MM.1S (cell line): Measurements from ENCODE around the gene IQUB.

ENCODE experiments used
- EZH2 ChIP-seq: fragments of 300-600 bp; sonication (generic); optimal IDR thresholded peaks from 2 replicates; pipeline ENCODE3; 2017; ENCODE audit warnings: low read depth, mild to moderate bottlenecking, antibody characterized with exemption, low read length, mixed read lengths
- EZH2phosphoT487 ChIP-seq: fragments of 300-600 bp; sonication (generic); IDR thresholded peaks from 2 replicates; pipeline ENCODE4 v1.6.1; 2018; ENCODE audit warnings: antibody characterized with exemption, low read length
- TF ChIP-seq, protein P1 (sequence below): fragments of 300-600 bp; sonication (generic); IDR thresholded peaks from 2 replicates; pipeline ENCODE4 v1.5.1; 2016; ENCODE audit warnings: antibody characterized with exemption, low read length, mixed read lengths

DNA sequence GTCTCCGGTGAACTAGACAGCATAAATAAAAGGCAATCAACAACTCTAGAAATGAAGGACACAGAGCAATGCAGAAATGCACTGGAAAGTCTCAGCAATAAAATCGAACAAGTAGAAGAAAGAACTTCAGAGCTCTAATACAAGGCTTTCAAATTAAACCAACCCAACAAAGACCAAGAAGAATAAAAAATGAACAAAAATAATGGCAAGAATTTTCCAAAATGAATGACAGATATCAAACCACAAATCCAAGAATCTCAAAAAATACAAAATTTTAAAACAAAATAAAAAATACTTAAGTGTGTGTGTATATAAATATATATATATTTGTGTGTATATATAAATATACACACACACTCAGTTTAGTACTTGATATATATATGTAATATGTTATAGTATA, 110.8 kb downstream of the IQUB start:
- TF ChIP-seq, protein P1, sequence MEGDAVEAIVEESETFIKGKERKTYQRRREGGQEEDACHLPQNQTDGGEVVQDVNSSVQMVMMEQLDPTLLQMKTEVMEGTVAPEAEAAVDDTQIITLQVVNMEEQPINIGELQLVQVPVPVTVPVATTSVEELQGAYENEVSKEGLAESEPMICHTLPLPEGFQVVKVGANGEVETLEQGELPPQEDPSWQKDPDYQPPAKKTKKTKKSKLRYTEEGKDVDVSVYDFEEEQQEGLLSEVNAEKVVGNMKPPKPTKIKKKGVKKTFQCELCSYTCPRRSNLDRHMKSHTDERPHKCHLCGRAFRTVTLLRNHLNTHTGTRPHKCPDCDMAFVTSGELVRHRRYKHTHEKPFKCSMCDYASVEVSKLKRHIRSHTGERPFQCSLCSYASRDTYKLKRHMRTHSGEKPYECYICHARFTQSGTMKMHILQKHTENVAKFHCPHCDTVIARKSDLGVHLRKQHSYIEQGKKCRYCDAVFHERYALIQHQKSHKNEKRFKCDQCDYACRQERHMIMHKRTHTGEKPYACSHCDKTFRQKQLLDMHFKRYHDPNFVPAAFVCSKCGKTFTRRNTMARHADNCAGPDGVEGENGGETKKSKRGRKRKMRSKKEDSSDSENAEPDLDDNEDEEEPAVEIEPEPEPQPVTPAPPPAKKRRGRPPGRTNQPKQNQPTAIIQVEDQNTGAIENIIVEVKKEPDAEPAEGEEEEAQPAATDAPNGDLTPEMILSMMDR, result no peak
- no peak for TF ChIP-seq EZH2
- no peak for TF ChIP-seq EZH2phosphoT487
